BLaER1 (cell line): ENCODE data around the gene MAN2A1.

Experiments used
- H3K27ac ChIP-seq: shearing (Covaris generic); formaldehyde crosslinking; 2 replicates; pipeline ENCODE4 v1.8.1; 2022
- H3K27me3 ChIP-seq: shearing (Covaris generic); formaldehyde crosslinking; 2 replicates; pipeline ENCODE4 v1.8.1; 2022
- H3K36me3 ChIP-seq: shearing (Covaris generic); formaldehyde crosslinking; 2 replicates; pipeline ENCODE4 v1.8.1; 2022
- H3K4me1 ChIP-seq: shearing (Covaris generic); formaldehyde crosslinking; 2 replicates; pipeline ENCODE4 v1.8.1; 2022
- H3K4me2 ChIP-seq: shearing (Covaris generic); formaldehyde crosslinking; 2 replicates; pipeline ENCODE4 v1.8.1; 2022
- H3K4me3 ChIP-seq: shearing (Covaris generic); formaldehyde crosslinking; 2 replicates; pipeline ENCODE4 v1.8.1; 2022
- H3K9ac ChIP-seq: shearing (Covaris generic); formaldehyde crosslinking; 2 replicates; pipeline ENCODE4 v1.8.1; 2022
- H3K9me3 ChIP-seq: shearing (Covaris generic); formaldehyde crosslinking; 2 replicates; pipeline ENCODE4 v1.8.1; 2022
- H4K20me1 ChIP-seq: shearing (Covaris generic); formaldehyde crosslinking; 2 replicates; pipeline ENCODE4 v1.8.1; 2022
- Cebpa-rat ChIP-seq: shearing (Covaris generic); IDR thresholded peaks from 2 replicates; pipeline ENCODE4 v1.8.1; 2022

The MAN2A1 gene

GRCh38 chr5:109718632-109719031 lies 28.9 kb downstream of the MAN2A1 start:
- no peak overlapping the region for H3K27ac ChIP-seq
- H3K9ac ChIP-seq = no peak overlapping the region
- no peak for TF ChIP-seq Cebpa-rat
- no peaks in the 10 kb centered on the region for H3K9me3 ChIP-seq
- no peak overlapping the region for H3K4me3 ChIP-seq
- peaks cover 42% of the 10 kb centered on the region for H3K36me3 ChIP-seq
- H3K4me2 ChIP-seq = no peak overlapping the region
- peaks cover under 1% of the 10 kb centered on the region for H4K20me1 ChIP-seq
- no peaks in the 10 kb centered on the region for H3K27me3 ChIP-seq
- no peaks in the 10 kb centered on the region for H3K4me1 ChIP-seq

GRCh38 chr5:109719978-109720377 lies 30.3 kb downstream of the MAN2A1 start:
- Histone ChIP-seq H3K27ac (no peak overlapping the region), H3K36me3 (peaks cover 37% of the 10 kb centered on the region), H3K9me3 (no peaks in the 10 kb centered on the region), H3K4me1 (no peaks in the 10 kb centered on the region), H4K20me1 (no peaks in the 10 kb centered on the region), H3K4me3 (no peak overlapping the region), H3K9ac (no peak overlapping the region), H3K27me3 (no peaks in the 10 kb centered on the region), H3K4me2 (no peak overlapping the region)
- TF ChIP-seq Cebpa-rat = no peak

- no peak overlapping the region for H3K27ac ChIP-seq
- no peak overlapping the region for H3K4me2 ChIP-seq
- no peaks in the 10 kb centered on the region for H3K4me1 ChIP-seq
- no peak overlapping the region for H3K4me3 ChIP-seq
- no peaks in the 10 kb centered on the region for H3K27me3 ChIP-seq
- no peaks in the 10 kb centered on the region for H3K9me3 ChIP-seq
- no peaks in the 10 kb centered on the region for H4K20me1 ChIP-seq
- no peak for TF ChIP-seq Cebpa-rat
- H3K36me3 ChIP-seq = peaks cover 33% of the 10 kb centered on the region
- no peak overlapping the region for H3K9ac ChIP-seq
Observed at GRCh38 chr5:109721741-109722140, 32.0 kb downstream of the MAN2A1 start.

GRCh38 chr5:109723606-109724005 lies 33.9 kb downstream of the MAN2A1 start:
- Histone ChIP-seq H4K20me1 (0 out of 2 replicates have a peak, but pooled peaks cover 10% of the 10 kb centered on the region), H3K27me3 (no peaks in the 10 kb centered on the region), H3K4me2 (no peak overlapping the region), H3K4me3 (no peak overlapping the region), H3K9ac (no peak overlapping the region), H3K9me3 (no peaks in the 10 kb centered on the region), H3K36me3 (peaks cover 19% of the 10 kb centered on the region), H3K27ac (no peak overlapping the region), H3K4me1 (no peaks in the 10 kb centered on the region)
- TF ChIP-seq Cebpa-rat = no peak

DNA sequence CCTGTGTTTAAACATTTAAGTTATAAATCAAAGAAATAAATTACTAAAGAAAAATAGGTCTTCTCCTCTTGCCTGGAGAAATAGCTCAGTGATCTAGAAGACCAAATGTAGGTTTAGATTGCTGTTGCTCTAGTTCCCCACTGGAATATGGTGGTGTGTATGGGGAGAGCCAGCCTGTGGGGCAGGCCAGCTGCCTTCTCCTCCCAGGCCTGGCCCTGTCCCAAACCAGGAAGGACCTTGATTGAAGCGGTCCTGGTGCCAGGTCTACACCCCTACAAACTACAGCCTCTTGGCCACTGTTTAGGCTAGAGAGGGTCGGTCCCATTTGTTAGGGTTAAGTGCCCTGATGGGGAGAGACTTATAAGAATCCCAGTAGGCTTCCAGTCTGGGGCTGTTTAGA lies 35.4 kb downstream of the MAN2A1 start:
- no peaks in the 10 kb centered on the region for H3K27me3 ChIP-seq
- peaks cover 23% of the 10 kb centered on the region for H3K36me3 ChIP-seq
- no peak overlapping the region for H3K9ac ChIP-seq
- H3K4me3 ChIP-seq = no peak overlapping the region
- 0 out of 2 replicates have a peak, but pooled peaks cover 10% of the 10 kb centered on the region for H4K20me1 ChIP-seq
- TF ChIP-seq Cebpa-rat = no peak
- H3K27ac ChIP-seq = no peak overlapping the region
- no peaks in the 10 kb centered on the region for H3K9me3 ChIP-seq
- H3K4me2 ChIP-seq = no peak overlapping the region
- H3K4me1 ChIP-seq = no peaks in the 10 kb centered on the region

DNA sequence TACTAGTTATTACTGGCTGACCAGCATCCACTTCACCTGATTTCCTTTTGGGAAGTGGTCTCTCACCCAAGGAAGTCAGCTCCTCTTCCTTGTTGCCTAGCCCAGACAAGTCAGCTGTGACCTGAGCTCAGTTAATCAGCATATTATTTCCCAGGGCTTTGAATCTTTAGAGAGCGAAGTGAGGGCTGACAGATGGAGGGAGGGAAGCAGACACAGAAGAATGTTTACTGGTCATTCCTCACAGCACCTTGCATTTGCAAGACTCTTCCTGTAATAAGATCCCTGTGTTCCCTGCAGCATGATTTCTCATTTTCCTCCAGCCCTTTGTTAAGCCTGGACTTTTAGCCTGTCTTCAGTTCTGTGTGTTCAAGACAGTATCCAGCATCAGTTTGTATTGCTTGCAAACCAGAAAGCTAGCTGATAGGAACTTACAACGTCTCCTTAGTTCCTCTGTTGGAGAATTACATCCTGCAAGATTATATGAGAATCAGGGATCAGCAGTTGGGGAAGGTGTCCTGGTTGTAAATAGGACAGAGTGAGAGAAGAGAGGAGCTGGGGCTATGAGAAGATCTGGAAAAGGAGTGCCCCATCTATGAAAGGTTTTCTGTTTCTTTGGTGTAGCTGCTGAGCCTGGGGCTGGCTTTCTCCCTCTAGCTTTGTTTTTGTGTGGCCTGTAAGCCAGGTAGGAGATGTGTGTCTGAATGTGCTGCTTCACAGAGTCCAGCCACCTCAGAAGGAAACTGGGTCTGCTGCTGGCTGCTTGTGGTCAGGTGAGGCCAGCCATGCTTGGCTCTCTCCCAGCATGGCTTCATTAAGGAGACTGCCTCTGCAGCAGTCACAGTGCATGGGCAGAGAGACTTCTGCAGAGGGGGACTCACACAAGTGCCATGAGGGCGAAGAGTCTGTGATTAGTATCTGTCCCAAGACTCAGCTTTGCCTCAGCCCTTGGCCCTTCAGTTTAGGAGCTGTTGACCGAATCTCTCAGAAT lies 50.3 kb downstream of the MAN2A1 start:
- H3K9me3 ChIP-seq = no peaks in the 10 kb centered on the region
- H3K4me2 ChIP-seq = no peak overlapping the region
- no peak for TF ChIP-seq Cebpa-rat
- H4K20me1 ChIP-seq = peaks cover 8% of the 10 kb centered on the region
- H3K9ac ChIP-seq = no peak overlapping the region
- peaks cover 19% of the 10 kb centered on the region for H3K36me3 ChIP-seq
- peaks cover 13% of the 10 kb centered on the region for H3K4me1 ChIP-seq
- no peaks in the 10 kb centered on the region for H3K27me3 ChIP-seq
- no peak overlapping the region for H3K4me3 ChIP-seq
- H3K27ac ChIP-seq = no peak overlapping the region

DNA sequence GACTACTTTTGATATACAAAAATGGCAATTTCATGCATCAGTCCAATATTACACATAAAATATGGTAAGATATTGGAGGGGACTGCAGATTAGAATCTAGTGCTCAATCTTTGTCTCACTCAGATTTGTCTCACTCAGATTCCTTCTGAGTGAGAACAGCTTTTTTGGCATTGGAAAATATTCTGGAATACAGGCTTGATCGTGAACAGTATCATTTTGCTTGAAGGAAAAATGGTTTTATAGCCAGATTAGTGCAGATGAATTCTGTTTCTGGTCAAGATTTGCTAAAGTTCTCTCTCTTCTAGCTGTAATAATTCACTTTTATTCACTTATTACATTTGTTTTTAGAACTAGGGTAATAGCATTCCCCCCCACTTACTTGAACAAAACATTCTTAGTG lies 51.2 kb downstream of the MAN2A1 start:
- Histone ChIP-seq H3K9ac (no peak overlapping the region), H3K27me3 (no peaks in the 10 kb centered on the region), H4K20me1 (peaks cover 8% of the 10 kb centered on the region), H3K4me3 (no peak overlapping the region), H3K9me3 (no peaks in the 10 kb centered on the region), H3K36me3 (peaks cover 19% of the 10 kb centered on the region), H3K4me2 (no peak overlapping the region), H3K27ac (no peak overlapping the region), H3K4me1 (peaks cover 13% of the 10 kb centered on the region)
- no peak for TF ChIP-seq Cebpa-rat

DNA sequence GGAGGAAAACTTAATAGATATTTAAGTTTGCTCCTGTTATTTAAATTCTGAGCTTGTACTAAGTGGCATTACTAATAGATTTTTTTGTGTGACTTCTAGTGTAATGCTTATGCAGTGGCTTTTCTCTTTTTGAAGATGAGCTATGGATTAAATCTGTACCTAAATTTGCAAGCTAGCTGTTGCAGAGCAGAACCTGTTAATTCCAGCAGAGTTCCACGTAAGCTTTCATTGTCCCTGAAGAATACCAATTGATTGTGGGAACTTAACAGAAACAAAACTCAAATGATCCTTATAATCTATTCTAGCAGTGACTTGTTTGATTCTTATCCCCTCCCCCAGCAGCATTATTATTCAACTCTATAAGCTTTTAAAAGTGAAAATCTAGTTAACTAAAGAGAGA lies 51.7 kb downstream of the MAN2A1 start:
- no peaks in the 10 kb centered on the region for H3K9me3 ChIP-seq
- peaks cover 13% of the 10 kb centered on the region for H3K4me1 ChIP-seq
- H3K27ac ChIP-seq = no peak overlapping the region
- H3K4me2 ChIP-seq = no peak overlapping the region
- H3K27me3 ChIP-seq = no peaks in the 10 kb centered on the region
- peaks cover 8% of the 10 kb centered on the region for H4K20me1 ChIP-seq
- H3K9ac ChIP-seq = no peak overlapping the region
- TF ChIP-seq Cebpa-rat = no peak
- no peak overlapping the region for H3K4me3 ChIP-seq
- H3K36me3 ChIP-seq = peaks cover 19% of the 10 kb centered on the region

- Histone ChIP-seq H3K4me2 (no peak overlapping the region), H3K9ac (no peak overlapping the region), H3K27me3 (no peaks in the 10 kb centered on the region), H3K36me3 (peaks cover 19% of the 10 kb centered on the region), H3K27ac (no peak overlapping the region), H3K4me3 (no peak overlapping the region), H3K9me3 (no peaks in the 10 kb centered on the region), H3K4me1 (peaks cover 13% of the 10 kb centered on the region), H4K20me1 (peaks cover 8% of the 10 kb centered on the region)
- TF ChIP-seq Cebpa-rat = no peak
Observed at GRCh38 chr5:109743041-109743531, 53.4 kb downstream of the MAN2A1 start.

DNA sequence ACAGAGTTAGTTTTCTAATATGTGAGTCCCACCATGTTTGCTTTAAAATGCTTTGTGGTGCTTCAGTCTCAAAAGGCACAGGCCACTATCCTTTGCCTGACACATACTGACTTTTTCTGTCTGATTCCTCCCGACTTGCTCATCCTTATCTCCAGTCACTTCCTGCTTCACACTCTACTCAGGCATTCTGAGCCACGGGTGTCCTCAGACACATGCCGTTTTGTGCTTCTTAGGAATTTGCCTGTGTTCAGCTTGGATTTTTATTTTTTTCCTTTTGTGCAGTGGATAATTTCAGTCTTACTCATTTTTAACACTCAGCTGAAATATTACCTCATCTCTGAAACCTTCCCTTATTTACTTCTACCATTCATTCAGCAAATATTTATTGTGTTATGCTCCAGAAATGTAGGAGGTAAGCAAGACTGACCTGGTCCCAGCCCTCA lies 54.1 kb downstream of the MAN2A1 start:
- Histone ChIP-seq H3K4me3 (no peak overlapping the region), H3K4me1 (peaks cover 13% of the 10 kb centered on the region), H3K36me3 (peaks cover 19% of the 10 kb centered on the region), H3K27ac (no peak overlapping the region), H3K27me3 (no peaks in the 10 kb centered on the region), H4K20me1 (peaks cover 13% of the 10 kb centered on the region), H3K9ac (no peak overlapping the region), H3K4me2 (no peak overlapping the region), H3K9me3 (no peaks in the 10 kb centered on the region)
- no peak for TF ChIP-seq Cebpa-rat
